MM.1S (cell line): ENCODE results near the gene OR2T27.

Experiments
- DNase-seq: peaks from one replicate; pipeline ENCODE4 v3.0.0-alpha.2; 2015
- H2AFZ ChIP-seq: fragments of 300-600 bp; sonication (generic); 2 replicates; pipeline ENCODE4 v1.6.0; 2016; ENCODE audit warnings: antibody characterized with exemption, low read length
- H3F3A ChIP-seq: fragments of 300-600 bp; sonication (generic); 2 replicates; pipeline ENCODE4 v1.6.1; 2016; ENCODE audit warnings: mild to moderate bottlenecking, antibody characterized with exemption, low read length, moderate library complexity, mixed read lengths; ENCODE audit not compliant: insufficient read depth
- H3K27ac ChIP-seq: fragments of 300-600 bp; sonication (generic); 2 replicates; pipeline ENCODE4 v1.5.1; 2016; ENCODE audit warnings: mild to moderate bottlenecking, low read length
- H3K27me3 ChIP-seq: fragments of 300-600 bp; sonication (generic); replicated peaks from 2 replicates; pipeline ENCODE4 v1.6.0; 2016; ENCODE audit warnings: low read length; ENCODE audit not compliant: insufficient read depth
- H3K36me3 ChIP-seq: fragments of 300-600 bp; sonication (generic); replicated peaks from 2 replicates; pipeline ENCODE4 v1.6.1; 2016; ENCODE audit warnings: mild to moderate bottlenecking, low read length, mixed read lengths; ENCODE audit not compliant: insufficient read depth
- H3K4me1 ChIP-seq: fragments of 300-600 bp; sonication (generic); 2 replicates; pipeline ENCODE4 v1.6.1; 2016; ENCODE audit warnings: low read length, mixed read lengths
- H3K4me2 ChIP-seq: fragments of 300-600 bp; sonication (generic); 2 replicates; pipeline ENCODE4 v1.6.0; 2016; ENCODE audit warnings: low read depth, low read length
- H3K4me3 ChIP-seq: fragments of 300-600 bp; sonication (generic); 2 replicates; pipeline ENCODE4 v1.5.1; 2016; ENCODE audit warnings: low read length, mixed read lengths
- H3K79me2 ChIP-seq: fragments of 300-600 bp; sonication (generic); 2 replicates; pipeline ENCODE4 v1.6.1; 2016; ENCODE audit warnings: mixed run types, low read length, mixed read lengths
- H3K9ac ChIP-seq: fragments of 300-600 bp; sonication (generic); 2 replicates; pipeline ENCODE4 v1.6.1; 2016; ENCODE audit warnings: low read length, mixed read lengths
- H3K9me2 ChIP-seq: fragments of 300-600 bp; sonication (generic); replicated peaks from 2 replicates; pipeline ENCODE4 v1.6.1; 2016; ENCODE audit warnings: mild to moderate bottlenecking, low read length, mixed read lengths; ENCODE audit not compliant: insufficient read depth
- H3K9me3 ChIP-seq: fragments of 300-600 bp; sonication (generic); replicated peaks from 2 replicates; pipeline ENCODE4 v1.6.1; 2016; ENCODE audit warnings: mild to moderate bottlenecking, low read length, mixed read lengths; ENCODE audit not compliant: insufficient read depth
- H4K20me1 ChIP-seq: fragments of 300-600 bp; sonication (generic); 2 replicates; pipeline ENCODE4 v1.6.1; 2016; ENCODE audit warnings: mild to moderate bottlenecking, low read length, moderate library complexity, mixed read lengths; ENCODE audit not compliant: insufficient read depth
- CTCF ChIP-seq: fragments of 300-600 bp; sonication (generic); IDR thresholded peaks from 2 replicates; pipeline ENCODE4 v1.5.1; 2016; ENCODE audit warnings: antibody characterized with exemption, low read length, mixed read lengths
- EZH2 ChIP-seq: fragments of 300-600 bp; sonication (generic); optimal IDR thresholded peaks from 2 replicates; pipeline ENCODE3; 2017; ENCODE audit warnings: low read depth, mild to moderate bottlenecking, antibody characterized with exemption, low read length, mixed read lengths
- EZH2phosphoT487 ChIP-seq: fragments of 300-600 bp; sonication (generic); IDR thresholded peaks from 2 replicates; pipeline ENCODE4 v1.6.1; 2018; ENCODE audit warnings: antibody characterized with exemption, low read length

The OR2T27 gene

DNA sequence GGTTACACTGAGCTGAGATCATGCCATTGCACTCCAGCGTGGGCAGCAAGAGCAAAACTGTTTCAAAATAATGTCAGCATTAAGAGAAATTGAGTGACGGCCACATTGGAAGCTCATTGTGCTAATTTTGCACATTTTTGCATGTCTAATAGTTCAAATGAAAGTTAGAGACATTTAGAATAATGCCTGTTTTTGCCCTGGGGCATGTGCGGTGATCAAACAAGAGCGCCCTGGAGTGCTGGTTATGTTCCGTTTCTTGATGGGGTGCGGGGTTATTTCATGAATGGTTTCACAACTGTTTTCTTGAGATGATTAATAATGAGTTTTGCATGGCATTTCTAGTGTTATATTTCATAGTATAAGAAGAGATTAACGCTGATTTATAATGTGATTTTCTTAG is 33.6 kb downstream of the OR2T27 start:
- H3K4me3 ChIP-seq: no peak overlapping the region

DNA sequence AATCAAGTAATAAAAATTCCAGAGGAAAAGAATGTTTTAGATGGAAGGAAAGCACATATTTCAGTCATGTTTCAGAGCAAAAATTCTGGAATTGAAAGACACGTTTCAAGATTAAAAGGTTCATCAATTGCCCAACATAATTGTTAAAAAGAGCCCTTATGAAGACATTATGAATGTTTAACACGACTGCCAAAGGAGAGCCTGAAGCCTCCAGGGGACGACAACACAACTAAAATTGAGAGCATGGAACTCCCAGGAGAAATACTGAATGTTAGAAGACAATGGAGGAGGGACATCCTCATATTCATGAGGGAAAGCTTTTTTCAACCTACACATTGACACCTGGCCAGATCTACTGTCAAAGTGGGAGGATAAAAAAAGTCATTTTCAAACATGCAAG is 36.5 kb downstream of the OR2T27 start:
- Histone ChIP-seq H3K27ac (no peak overlapping the region), H3K4me1 (no peaks in the 10 kb centered on the region), H3K9me2 (no peaks in the 10 kb centered on the region), H3K4me2 (no peak overlapping the region), H3F3A (no peaks in the 10 kb centered on the region), H3K9ac (no peak overlapping the region), H2AFZ (no peak overlapping the region), H4K20me1 (no peaks in the 10 kb centered on the region), H3K36me3 (no peaks in the 10 kb centered on the region), H3K27me3 (no peaks in the 10 kb centered on the region), H3K4me3 (no peak overlapping the region), H3K9me3 (no peaks in the 10 kb centered on the region), H3K79me2 (no peaks in the 10 kb centered on the region)
- peak; percentile 41 for DNase-seq
- no peak for TF ChIP-seq EZH2phosphoT487
- peak; percentile 54 for TF ChIP-seq CTCF

More for the DNA sequence above, 33.6 kb downstream of the OR2T27 start:
- no peaks in the 10 kb centered on the region for H3K79me2 ChIP-seq
- H3K9me2 ChIP-seq: no peaks in the 10 kb centered on the region
- no peak for DNase-seq
- no peak overlapping the region for H3K9ac ChIP-seq
- no peaks in the 10 kb centered on the region for H3F3A ChIP-seq
- no peaks in the 10 kb centered on the region for H3K36me3 ChIP-seq
- H3K27ac ChIP-seq: no peak overlapping the region
- H3K27me3 ChIP-seq: no peaks in the 10 kb centered on the region
- no peak for TF ChIP-seq EZH2phosphoT487
- no peak for TF ChIP-seq CTCF
- TF ChIP-seq EZH2: no peak
- H3K9me3 ChIP-seq: no peaks in the 10 kb centered on the region
- no peak overlapping the region for H2AFZ ChIP-seq
- H4K20me1 ChIP-seq: no peaks in the 10 kb centered on the region
- H3K4me2 ChIP-seq: no peak overlapping the region
- no peaks in the 10 kb centered on the region for H3K4me1 ChIP-seq

GRCh38 chr1:248618119-248618518 is 37.2 kb downstream of the OR2T27 start:
- H4K20me1 ChIP-seq: no peaks in the 10 kb centered on the region
- no peak overlapping the region for H3K27ac ChIP-seq
- DNase-seq: no peak
- no peaks in the 10 kb centered on the region for H3K27me3 ChIP-seq
- H3K9me3 ChIP-seq: no peaks in the 10 kb centered on the region
- no peaks in the 10 kb centered on the region for H3F3A ChIP-seq
- no peak for TF ChIP-seq CTCF
- no peak for TF ChIP-seq EZH2phosphoT487
- TF ChIP-seq EZH2: no peak
- H3K79me2 ChIP-seq: no peaks in the 10 kb centered on the region
- no peak overlapping the region for H2AFZ ChIP-seq
- H3K4me1 ChIP-seq: peaks cover 5% of the 10 kb centered on the region; the same call in 1 of the 2 replicates
- no peak overlapping the region for H3K4me2 ChIP-seq
- no peaks in the 10 kb centered on the region for H3K36me3 ChIP-seq
- H3K9ac ChIP-seq: no peak overlapping the region
- no peak overlapping the region for H3K4me3 ChIP-seq
- H3K9me2 ChIP-seq: no peaks in the 10 kb centered on the region
